Bone marrow (tissue), 2 donors: ENCODE results near the gene GNS.
"Not testable (repeated sequence)": the region's sequence is repeated elsewhere in the genome, so short reads cannot be mapped to it uniquely, and the experiment has no call there.

Experiments
- DNase-seq, 2 donors: peaks; one replicate each; lab custom pipeline; 2025; lab: John Stamatoyannopoulos, UW

Gene GNS

DNA sequence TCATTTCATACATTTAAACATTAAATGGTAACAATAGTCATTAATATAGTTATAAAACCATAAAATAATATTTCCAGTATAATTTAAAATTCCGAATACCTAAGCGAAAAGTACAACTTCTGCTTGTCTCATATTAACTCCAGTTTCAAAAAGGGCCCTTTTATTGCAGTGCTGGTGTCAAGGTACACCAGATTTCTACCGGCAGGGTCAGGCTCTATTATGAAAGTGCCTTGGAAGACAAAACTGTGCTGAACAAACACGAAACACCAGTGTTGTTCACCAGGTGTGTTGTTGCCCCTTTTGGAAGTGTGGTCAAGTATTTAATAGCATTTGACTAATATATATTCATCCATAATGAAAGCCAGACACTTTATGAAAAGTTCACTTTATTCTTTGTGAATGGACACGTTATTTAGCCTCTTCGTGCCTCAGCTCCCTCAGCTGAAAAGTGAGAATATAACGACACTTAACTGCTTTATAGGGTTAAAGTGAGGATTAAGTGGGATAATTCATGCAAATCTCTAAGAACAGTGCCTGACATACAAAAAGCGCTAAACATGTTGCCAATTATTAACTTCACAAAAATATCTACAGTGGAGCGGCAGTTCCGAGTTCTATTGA is 20.3 kb upstream of the GNS start:
- no peak for DNase-seq

DNA sequence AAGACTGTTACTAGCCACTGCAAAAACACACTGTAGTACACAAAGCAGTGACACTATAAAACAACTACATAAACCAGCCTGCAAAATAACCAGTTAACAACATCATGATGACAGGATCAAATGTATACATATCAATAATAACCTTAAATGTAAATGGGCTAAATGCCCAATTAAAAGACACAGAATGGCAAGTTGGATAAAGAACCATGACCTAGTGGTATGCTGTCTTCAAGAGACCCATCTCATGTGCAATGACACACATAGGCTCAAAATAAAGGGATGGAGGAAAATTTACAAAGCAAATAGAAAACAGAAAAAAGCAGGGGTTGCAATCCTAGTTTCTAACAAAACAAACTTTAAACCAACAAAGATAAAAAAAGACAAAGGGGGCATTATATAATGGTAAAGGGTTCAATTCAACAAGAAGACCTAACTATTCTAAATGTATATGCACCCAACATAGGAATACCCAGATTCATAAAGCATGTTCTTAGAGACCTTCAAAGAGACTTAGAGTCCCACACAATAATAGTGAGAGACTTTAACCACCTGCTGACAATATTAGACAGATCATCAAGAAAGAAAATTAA is 16.0 kb upstream of the GNS start:
- not testable (repeated sequence) for DNase-seq

DNA sequence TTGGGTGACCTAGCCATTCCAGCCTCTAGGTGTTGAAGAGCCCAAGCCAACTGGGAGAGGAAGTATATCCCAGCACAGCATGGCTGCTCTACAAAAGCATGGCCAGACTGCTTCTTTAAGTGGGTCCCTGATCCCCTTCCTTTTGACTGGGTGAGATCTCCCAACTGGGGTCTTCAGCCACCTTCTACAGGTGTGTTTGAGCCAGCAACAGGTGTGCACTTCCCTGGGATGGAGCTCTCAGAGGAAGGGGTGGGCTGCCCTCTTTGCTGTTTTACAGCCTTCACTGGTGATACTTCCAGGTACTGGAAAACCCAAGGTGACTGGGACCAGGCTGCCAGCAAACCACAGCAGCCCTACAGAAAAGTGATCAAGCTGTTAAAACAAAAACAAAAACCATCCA is 14.2 kb upstream of the GNS start:
- no peak for DNase-seq

DNA sequence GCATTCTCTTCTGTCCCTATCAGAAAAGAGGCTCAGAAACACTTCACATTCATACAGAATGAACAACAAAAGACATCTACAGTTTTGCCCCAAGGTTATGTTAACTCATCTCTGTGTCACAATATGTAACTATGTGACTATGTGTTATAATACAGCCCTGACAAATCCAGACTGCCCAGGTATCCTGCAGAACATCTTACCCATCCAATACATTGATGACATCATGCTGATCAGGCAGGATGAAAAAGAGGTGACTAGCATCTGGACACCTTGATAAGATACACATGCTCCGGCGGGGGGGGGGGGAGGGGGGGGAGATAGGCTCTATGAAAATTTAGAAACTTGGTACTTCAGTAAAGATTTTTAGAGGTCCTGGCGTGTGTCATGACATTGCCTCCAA is 8.3 kb upstream of the GNS start:
- no peak for DNase-seq

DNA sequence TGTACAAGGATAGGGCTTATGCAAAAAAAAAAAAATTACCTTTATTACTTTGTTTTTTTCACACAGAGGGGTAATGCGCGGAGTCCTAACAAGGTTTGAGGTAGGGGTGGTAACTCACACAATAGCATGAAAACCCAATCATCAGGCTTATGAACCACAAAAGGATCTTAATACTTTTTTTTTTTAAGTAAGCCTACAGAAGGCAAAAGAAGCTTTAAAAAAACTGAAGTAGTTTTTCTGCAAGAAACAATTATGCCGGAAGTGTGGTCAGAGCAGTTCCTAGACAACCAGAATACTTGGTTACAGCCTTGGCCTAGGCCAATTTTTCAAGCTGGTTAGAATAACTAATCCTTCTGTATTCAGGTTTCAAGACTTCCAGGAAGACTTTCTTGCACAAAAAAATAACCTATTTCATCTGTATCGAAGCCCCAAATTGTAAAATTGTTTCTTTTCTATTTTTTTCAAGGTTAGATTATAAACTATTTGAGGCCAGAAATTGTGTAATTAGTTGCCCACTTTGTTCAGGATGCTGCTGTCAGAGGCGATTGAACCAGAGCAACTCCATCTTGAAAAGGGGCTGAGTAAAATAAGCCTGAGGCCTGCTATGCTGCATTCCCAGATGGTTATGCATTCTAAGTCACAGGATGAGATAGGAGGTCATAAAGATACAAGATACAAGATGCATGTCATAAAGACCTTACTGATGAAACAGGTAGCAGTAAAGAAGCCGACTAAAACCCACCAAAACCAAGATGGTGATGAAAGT is 1.8 kb upstream of the GNS start:
- no peak for DNase-seq

DNA sequence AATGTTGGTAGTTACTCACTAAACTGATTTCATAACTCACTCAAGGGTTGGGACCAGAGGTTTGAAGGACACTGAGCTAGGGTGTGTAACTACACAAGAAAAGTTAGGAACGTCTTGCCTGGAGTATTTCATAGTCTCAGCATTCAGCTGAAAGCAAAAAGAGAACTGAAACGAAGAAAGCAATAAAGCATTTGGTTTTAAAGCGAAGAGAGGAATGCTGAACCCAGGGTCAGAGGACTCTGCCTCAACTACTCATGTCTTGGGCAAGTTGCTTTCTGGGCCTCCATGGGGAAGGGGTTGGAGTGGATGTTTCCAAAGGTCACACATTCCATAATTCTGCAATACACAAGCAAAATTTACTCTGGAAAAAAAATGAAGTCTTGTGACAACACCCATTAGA is 1.4 kb downstream of the GNS start:
- no peak for DNase-seq

DNA sequence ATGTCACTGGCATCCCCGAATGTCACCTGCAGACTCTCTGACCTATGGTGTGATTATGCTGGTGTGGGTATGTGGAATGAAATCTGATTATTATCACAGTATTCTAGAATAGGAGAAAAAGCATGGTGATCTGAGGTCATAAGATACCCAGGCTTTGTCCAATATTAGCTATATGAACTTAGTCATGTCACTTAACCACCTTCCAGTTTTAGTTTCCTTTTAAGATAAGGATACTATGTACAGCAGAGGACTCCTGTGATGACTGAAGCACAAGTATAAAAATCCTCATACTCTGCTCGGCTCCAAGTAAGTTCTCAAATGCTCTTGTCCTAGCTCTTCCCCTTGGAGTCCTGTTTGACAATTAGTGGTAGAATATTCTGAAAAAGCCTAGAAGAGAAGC is 2.8 kb downstream of the GNS start:
- no peak for DNase-seq

DNA sequence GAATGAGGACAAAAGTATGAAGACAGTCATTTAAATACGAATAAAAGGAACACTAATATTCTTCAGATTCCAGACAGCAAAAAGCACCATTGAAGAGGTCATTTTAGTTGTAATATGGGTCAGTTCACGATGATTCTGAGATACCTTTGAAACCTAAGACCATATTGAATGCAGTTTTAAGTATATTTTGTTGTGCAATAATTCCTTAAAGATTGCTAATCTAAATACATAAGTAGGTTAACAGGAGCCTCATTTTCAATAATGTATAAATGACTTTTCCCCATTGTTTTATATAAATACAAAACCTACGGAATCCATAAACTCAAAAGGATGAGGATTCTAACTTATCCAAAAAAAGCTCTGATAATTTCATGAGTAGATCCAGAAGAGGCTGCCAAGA is 5.8 kb downstream of the GNS start:
- DNase-seq = no peak

DNA sequence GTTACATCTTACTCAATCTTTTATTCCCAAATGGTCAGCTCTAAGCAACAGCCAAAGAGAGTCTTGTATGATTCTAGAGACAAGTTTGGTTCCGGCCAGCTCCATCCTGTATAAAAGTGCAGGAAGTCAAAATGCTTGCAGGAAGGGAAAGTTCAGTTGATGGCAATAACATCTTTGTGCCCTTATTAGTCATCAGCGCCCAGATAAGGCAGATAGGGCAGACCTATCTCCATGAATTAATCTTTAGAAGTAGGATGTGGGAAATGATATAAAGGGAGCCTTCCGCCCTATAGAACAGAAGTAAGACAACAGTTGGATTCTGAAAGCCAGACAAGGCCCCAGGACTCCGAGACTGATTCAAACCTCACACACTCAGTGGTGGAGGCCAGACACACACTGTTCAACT is 6.4 kb downstream of the GNS start:
- DNase-seq = no peak

DNA sequence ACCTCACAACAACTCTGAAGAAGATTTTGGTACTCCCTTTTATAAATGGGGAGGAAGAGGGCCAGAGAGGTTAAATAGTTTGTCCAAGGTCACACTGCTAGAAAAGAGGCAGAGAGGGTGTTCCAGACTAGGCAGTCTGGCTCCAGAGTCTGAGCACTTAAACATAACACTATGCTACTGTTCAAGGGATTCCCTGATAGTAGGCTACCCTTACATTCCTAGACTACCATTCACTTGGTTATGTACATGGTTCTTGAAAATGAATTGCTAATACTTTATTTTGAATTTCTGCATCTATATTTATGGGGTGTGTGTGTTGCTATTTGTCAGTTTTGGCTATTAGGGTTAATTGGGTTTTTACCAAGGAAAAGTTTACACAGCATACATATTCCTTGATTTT is 7.2 kb downstream of the GNS start:
- no peak for DNase-seq

DNA sequence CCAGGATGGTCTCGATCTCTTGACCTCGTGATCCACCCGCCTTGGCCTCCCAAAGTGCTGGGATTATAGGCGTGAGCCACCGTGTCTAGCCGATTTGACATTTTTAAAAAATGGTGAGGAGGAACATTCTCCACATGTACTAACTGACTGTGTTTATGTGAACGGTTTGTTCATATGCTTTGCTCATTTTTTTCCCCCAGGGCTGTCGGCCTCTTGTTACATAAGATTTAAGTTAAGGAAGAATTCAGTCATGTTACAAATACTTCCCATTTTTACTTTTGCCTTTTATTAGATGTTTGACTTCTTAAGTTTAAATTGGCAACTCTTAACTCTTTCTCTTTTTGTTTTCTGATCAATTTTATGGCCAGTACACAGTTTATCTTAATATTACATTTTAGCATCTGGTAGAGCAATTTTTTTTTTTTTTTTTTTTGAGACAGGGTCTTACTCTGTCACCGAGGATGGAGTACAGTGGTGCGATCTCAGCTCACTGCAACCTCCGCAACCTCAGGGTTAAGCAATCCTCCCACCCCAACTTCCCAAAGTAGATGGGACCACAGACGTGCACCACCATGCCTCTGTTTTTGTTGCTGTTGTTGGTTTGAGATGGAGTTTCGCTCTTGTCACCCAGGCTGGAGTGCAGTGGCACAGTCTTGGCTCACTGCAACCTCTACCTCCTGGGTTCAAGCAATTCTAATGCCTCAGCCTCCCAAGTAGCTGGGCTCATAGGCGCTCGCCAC is 9.6 kb downstream of the GNS start:
- no peak for DNase-seq

DNA sequence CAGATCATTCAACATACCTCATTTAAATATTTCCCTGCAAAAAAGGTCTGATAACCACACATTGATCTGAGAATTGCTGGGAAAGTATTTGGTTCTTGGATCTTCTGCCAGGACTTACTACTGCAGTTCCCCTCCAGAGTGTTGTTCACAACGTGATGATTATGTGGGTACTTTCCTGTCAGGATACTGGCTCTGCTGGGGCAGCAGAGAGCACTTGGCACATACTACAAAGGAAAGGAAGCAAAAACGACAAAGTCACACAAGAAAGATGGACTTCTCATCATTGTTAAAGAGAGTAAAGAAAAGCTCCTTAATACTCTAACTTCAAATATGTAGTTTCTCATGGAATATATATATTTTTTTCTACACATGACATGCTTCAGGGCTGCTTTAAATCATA is 11.5 kb downstream of the GNS start:
- no peak for DNase-seq

DNA sequence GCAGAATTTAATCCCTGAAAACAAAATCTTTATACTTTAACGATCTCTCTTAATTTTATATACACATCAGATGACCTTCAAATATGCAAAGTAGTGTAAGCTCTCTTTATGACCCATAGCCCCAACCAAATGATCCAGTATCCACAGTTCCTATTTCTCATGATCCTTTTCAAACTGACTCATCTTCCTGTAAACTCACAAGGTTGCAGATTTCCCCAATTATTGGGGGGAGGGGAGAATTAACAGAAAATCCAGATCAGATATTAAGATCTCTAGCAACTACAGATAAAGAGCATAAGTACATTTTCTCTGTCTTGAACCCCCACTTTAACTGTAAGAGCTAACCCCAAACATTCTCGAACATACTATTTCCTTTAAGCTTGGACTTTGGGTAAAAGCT is 12.5 kb downstream of the GNS start:
- DNase-seq = no peak

DNA sequence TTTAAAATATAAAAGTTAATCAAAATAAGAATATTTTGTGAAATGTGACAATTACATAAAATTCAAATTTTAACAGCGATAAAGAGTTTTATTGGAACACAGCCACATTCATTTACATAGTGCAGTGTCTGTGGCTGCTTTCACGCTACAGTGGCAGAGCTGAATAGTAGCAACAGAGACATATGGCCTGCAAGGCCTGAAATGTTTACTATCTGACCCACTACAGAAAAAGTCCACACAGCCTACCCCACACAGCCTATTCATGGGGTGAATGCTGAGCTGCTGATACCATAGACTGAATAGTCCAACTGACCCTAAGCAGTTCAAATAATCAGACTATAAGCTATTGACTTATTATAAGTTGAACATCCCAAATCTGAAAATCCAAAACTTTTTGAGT is 13.2 kb downstream of the GNS start:
- no peak for DNase-seq

DNA sequence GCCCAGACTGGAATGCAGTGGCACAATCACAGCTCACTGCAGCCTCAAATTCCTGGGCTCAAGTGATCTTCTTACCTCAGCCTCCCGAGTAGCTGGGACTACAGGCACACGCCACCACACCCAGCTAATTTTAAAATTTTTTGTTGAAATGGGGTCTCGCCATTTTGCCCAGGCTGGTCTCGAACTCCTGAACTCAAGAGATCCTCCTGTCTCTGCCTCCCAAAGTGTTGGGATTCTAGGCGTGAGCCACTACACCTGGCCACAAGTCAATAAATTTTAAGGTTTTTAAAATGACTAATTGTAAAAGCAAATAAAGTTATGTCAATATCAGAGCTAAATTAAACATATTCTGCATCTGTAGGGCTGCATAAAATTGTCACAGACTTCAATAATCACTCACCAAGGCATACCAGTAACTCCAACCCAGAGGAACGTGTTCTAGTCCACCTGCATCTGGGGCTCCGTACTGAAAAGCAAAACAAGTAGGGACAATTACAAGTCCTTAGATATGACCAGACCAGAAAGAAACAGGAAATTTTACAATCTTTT is 13.9 kb downstream of the GNS start:
- DNase-seq = no peak

DNA sequence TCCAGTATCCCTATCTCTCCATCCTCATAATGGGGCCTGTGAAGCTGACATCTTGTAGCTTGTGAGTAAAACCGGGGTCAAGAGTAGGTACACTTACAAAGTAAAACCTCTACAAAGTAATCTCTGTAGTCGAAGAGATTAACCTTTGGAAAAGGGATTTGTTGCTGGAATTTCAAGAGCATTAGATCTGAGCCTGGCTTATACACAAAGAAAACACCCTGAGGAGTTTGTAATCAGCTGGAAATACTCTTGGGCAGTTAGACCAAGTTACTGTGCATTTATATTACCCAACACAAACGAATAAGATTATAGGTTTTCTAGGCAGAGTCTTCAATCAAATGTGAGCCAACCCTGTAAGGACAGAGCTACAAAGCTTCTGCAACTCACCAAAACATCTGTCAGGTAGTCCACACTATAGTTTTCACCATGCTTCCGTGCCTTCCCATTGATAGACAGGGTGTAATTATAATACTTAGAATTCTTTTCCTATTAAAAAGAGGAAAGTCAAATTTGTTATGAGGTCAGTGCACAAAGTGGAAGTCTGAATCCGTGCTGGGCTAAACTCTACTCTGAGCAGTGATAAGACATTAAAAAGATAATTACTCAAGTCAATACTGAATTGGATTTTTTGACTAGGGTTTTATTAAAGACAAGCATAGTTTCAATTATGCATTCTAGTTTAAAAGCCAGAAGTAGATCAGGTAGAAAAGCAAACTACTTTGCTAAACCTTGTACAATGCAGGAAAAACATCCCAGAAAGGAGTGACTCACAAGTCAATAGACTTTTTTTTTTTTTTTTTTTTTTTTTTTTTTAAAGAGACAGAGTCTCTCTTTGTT is 14.6 kb downstream of the GNS start:
- no peak for DNase-seq

DNA sequence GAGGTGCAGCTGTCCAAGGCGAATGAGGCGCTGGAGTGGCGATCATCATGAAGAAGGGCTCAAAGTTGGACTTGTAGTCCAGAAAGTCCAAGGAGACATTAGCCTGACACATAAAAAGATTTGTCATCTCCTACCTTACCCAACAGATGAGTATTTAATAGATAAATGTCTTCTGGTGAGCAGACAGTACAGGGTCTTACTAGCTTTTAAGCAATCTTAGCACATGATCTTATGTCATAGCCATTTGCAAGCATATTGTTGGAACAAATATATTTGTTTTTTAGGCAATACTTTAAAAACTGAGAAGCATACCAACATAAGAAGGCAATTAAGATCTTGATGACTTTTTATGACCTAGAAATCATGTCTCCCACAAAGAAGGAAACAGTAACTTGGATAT is 16.0 kb downstream of the GNS start:
- no peak for DNase-seq

DNA sequence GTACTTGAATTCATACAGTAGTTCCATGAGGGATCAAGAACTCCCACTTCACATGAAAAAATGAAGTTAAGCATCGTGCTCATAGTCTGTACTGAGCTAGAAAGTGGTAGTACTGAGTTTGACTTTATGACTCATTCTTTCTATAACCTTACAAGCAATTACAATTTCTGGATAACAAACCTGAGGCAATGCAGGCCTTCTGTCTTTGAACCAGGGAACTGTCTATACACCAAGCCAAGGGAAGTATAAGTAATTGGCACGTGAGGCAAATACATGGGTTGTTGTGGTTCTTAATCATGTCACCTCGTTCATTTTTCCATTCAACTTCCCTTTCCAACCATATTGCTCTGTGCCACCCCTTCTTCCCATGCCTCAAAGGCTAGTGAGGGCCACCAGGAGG is 16.8 kb downstream of the GNS start:
- DNase-seq = no peak

DNA sequence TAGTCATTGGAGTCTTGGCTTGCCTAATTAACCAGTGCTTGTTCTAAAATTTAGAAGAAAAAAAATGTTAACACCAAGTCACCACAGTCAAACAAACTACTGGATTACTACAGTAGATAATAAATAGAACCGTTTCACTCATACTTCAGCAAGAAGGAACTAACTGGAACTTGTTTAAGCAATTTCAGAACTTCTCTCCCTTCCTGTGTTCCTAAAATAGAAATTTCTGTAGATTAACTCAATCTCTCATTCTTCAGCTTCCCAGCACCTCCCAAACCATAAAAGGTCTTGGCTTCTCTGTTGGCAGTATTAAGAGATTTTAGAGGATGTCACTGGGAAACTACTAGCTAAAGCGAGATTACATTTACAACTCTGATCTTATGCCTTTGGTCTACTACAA is 18.6 kb downstream of the GNS start:
- DNase-seq = no peak

DNA sequence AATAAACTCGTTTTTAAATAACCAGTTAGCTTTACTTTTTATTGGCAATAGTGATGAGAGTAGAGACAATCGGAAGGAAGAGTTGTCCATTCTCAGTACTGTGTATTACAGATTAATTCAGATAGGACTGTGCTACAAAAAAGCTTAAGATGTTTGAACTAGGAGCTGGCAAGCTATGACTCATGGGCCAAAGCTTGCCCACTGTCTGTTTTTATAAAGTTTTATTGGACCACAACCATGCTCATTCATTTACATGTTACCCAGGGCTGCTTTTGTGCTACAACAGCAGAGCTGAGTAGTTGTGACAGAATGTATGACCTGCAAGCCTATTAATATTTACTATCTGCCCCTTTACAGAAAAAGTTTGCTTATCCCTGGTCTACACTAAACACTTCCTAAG is 19.4 kb downstream of the GNS start:
- DNase-seq = no peak

DNA sequence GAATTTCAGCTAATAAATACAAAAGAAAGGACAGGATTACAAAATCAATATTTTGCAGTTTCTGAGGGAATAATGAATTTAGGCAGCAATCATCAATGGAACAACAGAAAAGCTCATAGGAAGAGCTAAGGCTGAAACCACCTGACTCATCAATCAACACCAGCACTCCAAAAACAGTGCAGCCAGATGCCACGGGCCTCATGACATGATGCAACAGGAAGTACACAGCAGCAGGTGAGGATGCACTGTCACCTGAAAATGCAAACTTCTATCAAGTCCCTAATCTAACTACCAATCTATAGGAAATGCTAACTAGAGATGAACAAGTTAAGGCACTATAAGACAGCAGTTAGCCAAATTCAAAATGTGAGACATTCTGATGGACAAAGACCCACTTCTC is 21.7 kb downstream of the GNS start:
- DNase-seq = no peak

DNA sequence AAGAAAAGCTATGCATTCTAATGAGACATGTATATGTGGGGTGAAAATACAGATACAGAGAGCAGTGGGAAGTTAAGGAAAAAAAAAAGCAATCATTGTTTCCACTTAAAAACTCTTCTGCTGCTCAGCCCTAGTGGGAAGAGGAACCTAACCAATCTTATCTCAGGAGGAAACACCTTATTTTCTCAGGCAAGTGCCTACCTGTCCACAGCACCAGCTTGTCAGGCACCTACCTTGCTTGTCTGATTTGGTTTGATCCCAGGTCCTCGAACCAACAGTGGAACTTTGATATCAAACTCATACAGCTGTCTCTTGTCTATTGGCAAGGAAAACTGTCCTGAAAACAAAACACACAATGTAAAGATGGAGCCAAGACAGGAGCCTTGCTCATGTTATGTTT is 22.4 kb downstream of the GNS start:
- DNase-seq = no peak
